Activated CD4-positive, alpha-beta T cell treated with anti-CD3 and anti-CD28 coated beads for 1 hour (primary cell): ENCODE measurements around the gene EP400.
"Not testable (repeated sequence)": the region's sequence is repeated elsewhere in the genome, so short reads cannot be mapped to it uniquely, and the experiment has no call there.

Experiments
- DNase-seq: peaks from one replicate; pipeline ENCODE4 v3.0.0-alpha.2; 2020

The EP400 gene

GRCh38 chr12:132024758-132025157 is 75.0 kb downstream of the EP400 start:
- no peak for DNase-seq

- DNase-seq, result no peak
Measured at GRCh38 chr12:132025526-132025925, 75.8 kb downstream of the EP400 start.

- DNase-seq, result no peak
Measured at GRCh38 chr12:132026061-132026795, 76.5 kb downstream of the EP400 start.

- DNase-seq, result no peak
Measured at GRCh38 chr12:132026796-132027500, 77.2 kb downstream of the EP400 start.

DNA sequence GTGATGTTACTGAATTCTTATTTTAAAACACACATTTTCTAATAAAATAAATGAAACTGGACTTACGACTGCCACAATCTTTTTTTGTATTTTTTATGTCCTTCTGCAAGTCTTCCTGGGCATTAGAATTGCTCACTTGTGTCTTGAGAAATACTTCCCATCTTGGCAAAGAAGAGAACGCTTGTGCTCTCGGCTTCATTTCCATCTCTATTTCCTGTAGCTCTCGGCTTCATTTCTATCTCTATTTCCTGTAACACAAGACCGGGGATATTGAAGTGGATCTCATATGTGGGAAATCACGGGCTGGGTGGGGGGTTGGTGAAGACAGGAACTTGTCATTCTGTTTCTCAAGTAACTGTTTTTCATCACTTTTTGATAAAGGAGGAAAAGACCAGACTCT is 77.9 kb downstream of the EP400 start:
- no peak for DNase-seq

DNA sequence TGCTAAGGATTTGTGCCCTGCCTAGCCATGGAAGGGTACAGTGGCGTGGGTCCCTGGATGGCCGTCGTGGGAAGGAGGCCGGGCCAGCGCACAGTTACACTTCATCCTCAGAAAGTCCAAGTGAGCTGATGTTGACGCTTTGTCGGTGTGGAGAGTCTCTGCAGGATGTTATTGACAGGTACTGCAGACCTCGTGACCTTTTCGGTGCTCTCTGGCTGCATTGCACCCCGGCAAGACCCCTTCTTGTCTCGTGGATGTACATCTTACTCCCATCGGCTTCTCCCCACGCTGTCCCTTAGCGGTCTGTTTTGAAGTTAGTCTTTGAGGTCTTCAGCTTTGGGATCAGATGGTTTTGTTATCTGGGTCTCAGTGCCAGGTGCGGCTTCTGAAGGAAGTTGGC is 78.4 kb downstream of the EP400 start:
- DNase-seq, result no peak

DNA sequence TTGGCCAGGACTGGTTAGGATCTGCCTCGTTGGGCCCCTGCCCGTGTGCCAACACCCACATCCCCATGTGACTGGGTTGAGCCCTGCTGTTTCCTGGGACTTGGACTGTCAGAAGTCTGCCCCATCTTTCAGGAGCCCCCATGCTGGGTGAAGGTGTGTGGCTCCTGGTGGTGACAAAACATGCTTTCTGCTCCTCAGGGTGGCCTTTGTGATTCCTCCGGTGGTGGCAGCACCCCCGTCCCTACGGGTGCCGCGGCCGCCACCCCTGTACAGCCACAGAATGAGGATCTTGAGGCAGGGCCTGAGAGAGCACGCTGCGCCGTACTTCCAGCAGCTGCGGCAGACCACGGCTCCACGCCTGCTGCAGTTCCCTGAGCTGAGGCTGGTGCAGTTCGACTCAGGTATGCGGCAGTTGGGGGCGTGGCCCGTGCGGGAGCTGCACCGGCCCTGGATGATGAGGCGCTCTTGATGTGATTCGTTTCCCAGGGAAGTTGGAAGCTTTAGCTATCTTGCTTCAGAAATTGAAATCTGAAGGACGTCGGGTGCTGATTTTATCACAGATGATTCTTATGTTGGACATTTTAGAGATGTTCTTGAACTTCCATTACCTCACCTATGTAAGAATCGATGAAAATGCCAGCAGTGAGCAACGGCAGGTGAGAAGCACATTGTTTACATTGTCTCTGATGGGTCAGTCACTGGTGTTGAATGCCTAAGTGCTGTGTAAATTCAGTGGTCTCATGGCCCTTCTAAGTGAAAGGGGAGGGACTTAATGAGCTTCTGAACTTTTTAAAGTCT is 80.0 kb downstream of the EP400 start:
- DNase-seq, result no peak

DNA sequence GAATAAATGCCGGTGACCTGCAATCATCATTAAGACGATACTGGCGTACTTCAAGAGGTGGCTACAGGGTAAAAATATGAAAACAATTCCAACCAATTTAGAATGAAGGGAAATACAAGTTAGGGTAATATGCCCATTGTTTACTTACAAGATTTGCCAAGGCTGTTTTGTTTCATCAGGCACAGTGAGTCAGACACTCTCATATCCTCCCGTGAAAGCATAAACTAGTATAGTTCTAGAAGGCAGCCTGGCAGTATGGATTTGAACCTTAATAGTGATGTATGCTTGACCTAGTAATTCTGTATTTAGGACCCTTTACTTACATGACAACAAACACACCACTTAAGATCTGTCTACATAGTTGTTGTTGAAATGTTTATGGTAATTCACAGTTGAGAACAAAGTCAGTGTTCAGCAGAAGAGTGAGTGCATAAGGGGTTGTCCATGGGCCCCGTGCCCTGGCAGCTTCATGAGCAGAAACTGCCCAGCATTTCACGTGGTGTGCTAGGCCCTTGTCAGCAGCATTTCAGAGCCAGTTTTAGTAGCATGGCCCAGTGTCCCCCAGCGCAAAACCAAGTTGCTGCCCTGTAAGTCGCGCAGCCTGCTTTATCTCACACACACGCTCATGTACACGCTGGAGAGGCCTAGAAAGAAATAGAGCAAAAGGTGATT is 80.8 kb downstream of the EP400 start:
- DNase-seq, result no peak

GRCh38 chr12:132033627-132034026 is 83.9 kb downstream of the EP400 start:
- DNase-seq, result no peak

- DNase-seq, result no peak
Measured at GRCh38 chr12:132036063-132036683, 86.4 kb downstream of the EP400 start.

DNA sequence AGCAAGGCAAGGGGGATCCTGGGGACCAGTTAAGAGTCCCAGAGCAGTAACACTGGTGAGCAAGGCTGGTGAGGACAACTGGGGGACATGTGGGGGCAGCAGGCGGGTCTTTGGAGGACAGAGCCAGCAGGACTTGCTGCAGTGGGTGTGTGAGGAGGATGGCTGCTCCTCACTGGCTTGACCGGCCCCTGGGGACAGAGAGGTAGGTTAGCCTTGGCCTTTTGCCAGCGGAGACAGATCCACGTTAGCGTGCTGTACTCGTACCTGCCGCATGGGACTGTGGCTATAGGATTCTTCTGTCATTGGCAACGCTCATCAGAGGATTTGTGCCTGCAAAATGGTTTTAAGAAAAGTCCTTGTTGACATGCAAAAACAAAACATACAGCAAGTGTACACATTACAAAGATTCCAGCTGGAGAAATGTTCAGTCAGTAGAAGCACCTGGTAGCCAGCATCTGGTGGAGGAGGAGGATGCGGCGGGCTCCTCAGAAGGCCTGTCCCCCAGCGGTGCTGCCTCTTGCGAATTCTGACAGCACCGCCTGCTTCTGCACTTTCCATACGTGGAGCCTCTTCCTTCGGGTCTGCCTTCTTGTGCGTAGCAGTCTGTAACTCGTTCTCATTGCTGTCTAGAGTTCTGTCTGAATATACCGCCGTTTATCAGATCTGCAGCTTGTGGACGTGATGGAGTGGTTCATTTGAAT is 91.3 kb downstream of the EP400 start:
- no peak for DNase-seq

GRCh38 chr12:132043216-132043615 is 93.5 kb downstream of the EP400 start:
- no peak for DNase-seq

DNA sequence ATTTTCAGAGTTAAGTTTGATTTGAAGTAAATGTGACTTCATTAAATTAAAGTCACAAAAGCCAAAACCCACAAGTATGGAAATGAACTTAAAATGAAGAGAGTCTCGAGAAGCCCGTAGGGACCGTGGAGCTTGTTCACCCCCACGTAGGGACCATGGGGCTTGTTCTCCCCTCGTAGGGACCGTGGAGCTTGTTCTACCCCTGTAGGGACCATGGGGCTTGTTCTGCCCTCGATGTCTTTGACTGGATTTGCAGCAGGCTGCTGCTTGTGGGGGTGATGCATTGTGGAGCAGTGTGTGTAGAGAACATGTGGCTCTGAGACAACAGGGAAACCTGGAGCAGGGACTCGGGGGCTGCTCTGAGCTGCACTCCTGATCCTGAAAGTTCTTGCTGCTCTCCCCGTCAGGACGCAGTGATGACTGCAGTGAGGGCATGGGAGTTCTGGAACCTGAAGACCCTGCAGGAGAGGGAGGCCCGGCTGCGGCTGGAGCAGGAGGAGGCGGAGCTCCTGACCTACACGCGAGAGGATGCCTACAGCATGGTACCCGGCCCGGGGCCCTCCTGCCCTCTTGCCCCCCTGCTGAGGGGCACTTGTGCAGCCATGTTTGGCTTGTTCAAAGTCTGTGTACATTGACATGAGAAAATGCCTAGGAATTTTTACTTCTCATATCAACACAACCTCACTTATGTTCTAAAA is 94.2 kb downstream of the EP400 start:
- no peak for DNase-seq

DNA sequence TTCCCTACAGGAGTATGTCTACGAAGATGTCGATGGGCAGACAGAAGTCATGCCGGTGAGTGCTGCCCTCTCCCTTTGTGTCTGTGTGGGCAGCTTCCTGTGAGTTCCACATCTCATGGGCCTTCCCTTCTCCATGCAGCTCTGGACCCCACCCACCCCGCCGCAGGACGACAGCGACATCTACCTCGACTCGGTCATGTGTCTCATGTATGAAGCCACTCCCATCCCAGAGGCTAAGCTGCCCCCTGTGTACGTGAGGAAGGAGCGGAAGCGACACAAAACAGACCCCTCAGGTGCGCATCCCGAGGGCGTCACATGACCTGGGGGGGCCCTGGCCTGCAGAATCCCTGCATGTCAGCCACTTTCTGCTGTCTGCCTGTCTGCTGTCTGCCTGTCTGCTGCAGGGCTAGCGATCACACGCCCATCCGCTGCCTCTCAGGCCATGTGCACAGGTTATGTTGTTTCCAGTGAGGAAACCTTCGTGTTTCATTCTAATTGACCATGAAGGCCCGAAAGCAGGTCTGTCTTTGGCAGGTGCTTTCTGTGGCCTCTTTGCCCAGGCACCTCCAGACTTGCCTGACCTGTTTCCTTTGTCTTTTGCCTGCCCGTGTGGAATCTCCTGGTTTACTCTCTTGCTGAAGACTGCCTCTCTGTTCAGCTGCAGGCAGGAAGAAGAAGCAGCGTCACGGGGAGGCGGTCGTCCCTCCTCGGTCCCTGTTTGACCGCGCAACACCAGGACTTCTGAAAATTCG is 95.1 kb downstream of the EP400 start:
- no peak for DNase-seq

DNA sequence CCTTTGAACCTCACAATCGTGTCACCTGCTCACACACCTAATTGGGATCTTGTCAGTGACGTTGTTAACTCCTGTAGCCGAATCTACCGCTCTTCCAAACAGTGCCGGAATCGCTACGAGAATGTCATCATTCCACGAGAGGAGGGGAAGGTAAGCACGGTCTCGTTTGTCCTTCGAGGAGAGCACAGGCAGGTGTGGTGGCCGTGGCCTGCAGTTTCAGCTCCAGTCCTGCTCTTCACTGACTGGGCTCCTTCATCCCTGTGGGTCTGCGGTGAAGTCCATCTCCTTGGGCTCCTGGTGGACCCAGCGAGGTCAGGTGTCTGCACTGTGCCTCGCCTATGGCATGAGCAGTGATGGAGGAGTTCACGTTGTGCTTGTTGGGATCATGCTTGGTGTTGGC is 96.0 kb downstream of the EP400 start:
- DNase-seq, result no peak

DNA sequence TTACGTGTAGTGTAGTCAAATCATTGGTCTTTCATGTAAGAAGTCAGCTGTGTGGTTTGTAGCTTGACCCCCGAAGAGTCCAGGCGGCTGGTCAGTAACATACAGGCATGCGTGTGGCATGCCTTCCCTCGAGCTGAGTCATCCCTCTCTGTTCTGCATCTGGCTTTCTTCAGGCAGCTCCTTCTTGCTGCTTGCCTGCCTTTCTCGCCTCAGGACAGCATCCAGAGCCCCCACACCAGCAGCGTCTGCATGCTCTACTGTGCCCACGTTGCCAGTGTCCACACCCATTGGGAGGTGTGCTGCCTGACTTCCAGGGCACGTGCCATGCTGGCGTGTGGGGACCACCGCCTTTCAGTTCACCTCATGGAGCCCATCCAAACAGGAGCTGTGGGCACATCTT is 96.8 kb downstream of the EP400 start:
- DNase-seq, result no peak

DNA sequence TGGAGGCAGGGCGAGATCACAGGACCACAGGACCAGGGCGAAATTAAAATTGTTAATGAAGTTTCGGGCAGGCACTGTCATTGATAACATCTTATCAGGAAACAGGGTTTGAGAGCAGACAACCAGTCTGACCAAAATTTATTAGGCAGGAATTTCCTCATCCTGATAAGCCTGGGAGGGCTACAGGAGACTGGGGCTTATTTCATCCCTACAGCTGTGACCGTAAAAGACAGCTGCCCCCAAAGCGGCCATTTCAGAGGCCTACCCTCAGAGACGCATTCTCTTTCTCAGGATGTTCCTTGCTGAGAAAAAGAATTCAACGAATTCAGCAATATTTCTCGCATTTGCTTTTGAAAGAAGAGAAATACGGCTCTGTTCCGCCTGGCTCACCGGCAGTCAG is 97.9 kb downstream of the EP400 start:
- not testable (repeated sequence) for DNase-seq

DNA sequence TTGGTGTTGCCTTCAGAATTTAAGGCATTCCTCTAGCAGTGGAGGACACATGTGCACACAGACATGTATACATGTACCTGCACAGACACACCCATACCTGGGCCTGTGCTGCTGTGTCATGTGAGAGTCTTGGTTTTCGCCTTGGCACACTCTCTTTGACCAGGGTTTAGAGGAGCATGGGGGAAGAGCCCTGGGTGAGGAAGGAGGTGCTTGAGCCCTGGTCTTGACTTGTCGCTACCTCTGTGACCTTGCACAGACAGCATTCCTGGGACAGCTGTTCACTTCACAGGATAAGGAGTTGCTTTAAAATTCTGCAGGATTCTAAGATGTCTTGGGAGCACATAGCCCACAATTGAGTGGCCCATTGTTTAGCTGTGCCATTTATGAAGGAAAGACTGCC is 99.7 kb downstream of the EP400 start:
- no peak for DNase-seq

DNA sequence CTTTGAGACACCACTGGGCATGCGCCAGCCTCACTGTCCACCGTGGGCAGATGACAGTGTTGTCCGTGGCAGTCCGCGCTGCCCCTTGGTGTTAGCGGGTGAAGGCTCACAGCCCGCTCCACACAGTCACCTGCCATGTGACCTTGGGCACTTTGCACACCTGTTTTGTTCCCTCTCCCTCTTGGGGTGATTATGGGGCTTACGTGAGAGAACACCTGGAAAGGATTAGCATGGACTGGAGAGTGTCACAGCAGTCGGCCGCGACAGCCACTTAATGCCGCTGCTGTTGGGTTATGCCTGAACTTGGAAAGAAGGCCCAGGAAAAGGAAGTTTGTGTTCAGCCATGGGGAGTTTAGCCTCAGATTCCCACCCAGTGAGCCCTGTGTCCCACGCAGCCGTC is 100.1 kb downstream of the EP400 start:
- DNase-seq, result no peak

- not testable (repeated sequence) for DNase-seq
Measured at GRCh38 chr12:132051718-132052117, 102.0 kb downstream of the EP400 start.
